Posterior cingulate gyrus (tissue), 11 donors: ENCODE measurements around the gene IWS1.
"Not testable (repeated sequence)": the region's sequence is repeated elsewhere in the genome, so short reads cannot be mapped to it uniquely, and the experiment has no call there.

Experiments
- DNase-seq, 10 donors: peaks; one replicate each; pipeline versions ENCODE4 v3.0.0 to v3.0.0-alpha.2; 2020 to 2021; ENCODE audit warnings: mixed read lengths in 3 of 10
- intact Hi-C: fragments of 100-400 bp; cut with DNase I; formaldehyde crosslinking; loops from one replicate; pipeline ENCODE4 v1.15.1; 2023

IWS1 gene

GRCh38 chr2:127530245-127531140 lies 4.2 kb upstream of the IWS1 start:
- DNase-seq = no peak
- intact Hi-C loops = no loop called here

GRCh38 chr2:127529416-127529815 lies 3.1 kb upstream of the IWS1 start:
- not testable (repeated sequence) for DNase-seq
- intact Hi-C loops = loop anchor here (5.0 kb wide), 1 partner anchor 118 kb away; the partner anchor contains the start of gene GPR17

- intact Hi-C loops = loop anchor here (5.0 kb wide), 1 partner anchor 119 kb away; the partner anchor contains the start of gene GPR17
- DNase-seq = no peak
These were observed 2.2 kb upstream of the IWS1 start for GRCh38 chr2:127528487-127528886.

GRCh38 chr2:127527001-127527804 lies 914 bp upstream of the IWS1 start:
- intact Hi-C loops = loop anchor here (5.0 kb wide), 1 partner anchor 120 kb away; the partner anchor contains the start of gene GPR17
- DNase-seq = no peak

GRCh38 chr2:127525691-127526131 lies 578 bp downstream of the IWS1 start:
- intact Hi-C loops = loop anchor here (1.0 to 5.0 kb wide), 3 partner anchors 122 to 176 kb away; partner anchors contain the start of genes GPR17 and SFT2D3
- DNase-seq = no peak

- DNase-seq, intact Hi-C loops: not testable (repeated sequence)
These were observed 2.0 kb downstream of the IWS1 start for GRCh38 chr2:127524198-127524834.

GRCh38 chr2:127523269-127523939 lies 2.9 kb downstream of the IWS1 start:
- no peak for DNase-seq
- intact Hi-C loops = no loop called here

- intact Hi-C loops = no loop called here
- DNase-seq = no peak
These were observed 5.9 kb downstream of the IWS1 start for GRCh38 chr2:127520424-127520823.

GRCh38 chr2:127517465-127517864 lies 8.8 kb downstream of the IWS1 start:
- no peak for DNase-seq
- intact Hi-C loops = no loop called here

GRCh38 chr2:127516041-127516762 lies 10.1 kb downstream of the IWS1 start:
- peak; percentile 48 to 94 (median 68) for DNase-seq
- intact Hi-C loops = no loop called here

- intact Hi-C loops = no loop called here
- no peak for DNase-seq
These were observed 10.8 kb downstream of the IWS1 start for GRCh38 chr2:127515383-127515915.

- DNase-seq = peak in 9 of 10 donors; percentile 32 to 95 (median 58)
- intact Hi-C loops = no loop called here
These were observed 11.8 kb downstream of the IWS1 start for GRCh38 chr2:127514485-127514884.

GRCh38 chr2:127514076-127514475 lies 12.2 kb downstream of the IWS1 start:
- intact Hi-C loops = no loop called here
- no peak for DNase-seq

GRCh38 chr2:127512362-127512761 lies 13.9 kb downstream of the IWS1 start:
- intact Hi-C loops = no loop called here
- DNase-seq = no peak

GRCh38 chr2:127511917-127512316 lies 14.4 kb downstream of the IWS1 start:
- intact Hi-C loops = no loop called here
- no peak for DNase-seq

- intact Hi-C loops = no loop called here
- no peak for DNase-seq
These were observed 15.1 kb downstream of the IWS1 start for GRCh38 chr2:127511090-127511695.

GRCh38 chr2:127510073-127510472 lies 16.2 kb downstream of the IWS1 start:
- DNase-seq = no peak
- intact Hi-C loops = no loop called here

- intact Hi-C loops = no loop called here
- DNase-seq = peak; percentile 37 to 92 (median 70)
These were observed 17.7 kb downstream of the IWS1 start for GRCh38 chr2:127508631-127509034.
